B cell (primary cell): ENCODE data around the gene FBH1. TPM values are rescaled to one million over a fixed set of nuclear protein-coding genes. Genes with fewer than 3 reads are reported as not detected.

Experiments
- ATAC-seq: fragments of 200-7000 bp; cut with Tn5 transposase; one replicate; pipeline ENCODE4 v1.10.0; 2021; ENCODE audit warnings: low read depth, mild to moderate bottlenecking, moderate number of reproducible peaks, moderate library complexity
- CTCF ChIA-PET: fragments of 350-600 bp; sonication (Branson Sonifier 250); formaldehyde crosslinking; loops from one replicate; lab custom pipeline; 2021; ENCODE audit warnings: antibody characterized with exemption, inconsistent platforms; lab: Charles Lee
- POLR2A ChIA-PET: fragments of 350-600 bp; sonication (Branson Sonifier 250); formaldehyde crosslinking; loops from one replicate; lab custom pipeline; 2021; ENCODE audit warnings: antibody characterized with exemption; lab: Charles Lee
- DNase-seq: peaks from one replicate; pipeline ENCODE4 v3.0.0; 2013
- H2AFZ ChIP-seq: 2 replicates; pipeline ENCODE4 v1.6.1; 2012; ENCODE audit warnings: mild to moderate bottlenecking, low read depth, low read length; ENCODE audit not compliant: insufficient read depth, poor library complexity, severe bottlenecking
- H3K27ac ChIP-seq, 2 donors: 1 replicate in 1 of 2; 2 replicates in 1 of 2; pipeline ENCODE4 v1.5.1; 2012 to 2013; ENCODE audit warnings: low read length in 2 of 2, mild to moderate bottlenecking in 2 of 2, moderate library complexity in 1 of 2
- H3K27me3 ChIP-seq, 4 experiments: fragments of 200-600 bp in 1 of 4; sonication (generic) in 1 of 4; replicated peaks in 1 of 4; 1 replicate in 2 of 4; 2 replicates in 2 of 4; pipeline versions ENCODE4 v1.6.1 to v1.7.0; 2013 to 2016; ENCODE audit warnings: low read length in 3 of 4, mild to moderate bottlenecking in 2 of 4, mixed read lengths in 1 of 4, moderate library complexity in 1 of 4; ENCODE audit not compliant: insufficient read depth in 4 of 4, control insufficient read depth in 3 of 4; ENCODE audit errors: control extremely low read depth in 1 of 4
- H3K36me3 ChIP-seq, 2 experiments: replicated peaks in 1 of 2; 1 replicate in 1 of 2; 2 replicates in 1 of 2; pipeline versions ENCODE4 v1.6.1 to v1.7.1; 2013; ENCODE audit warnings: low read length in 1 of 2; ENCODE audit not compliant: insufficient read depth in 2 of 2, control insufficient read depth in 1 of 2; ENCODE audit errors: control extremely low read depth in 1 of 2, extremely low read depth in 1 of 2
- H3K4me1 ChIP-seq, 2 donors: fragments of 200-600 bp in 1 of 2; sonication (generic) in 1 of 2; 1 replicate in 1 of 2; 2 replicates in 1 of 2; pipeline versions ENCODE4 v1.5.1 to v1.6.1; 2013 to 2017; ENCODE audit warnings: low read length in 2 of 2; ENCODE audit not compliant: control insufficient read depth in 2 of 2, insufficient read depth in 2 of 2
- H3K4me2 ChIP-seq: replicated peaks from 2 replicates; pipeline ENCODE3; 2012; ENCODE audit warnings: mild to moderate bottlenecking, low read depth, low read length; ENCODE audit not compliant: poor library complexity, severe bottlenecking
- H3K4me3 ChIP-seq, 5 experiments: fragments of 200-600 bp in 1 of 5; sonication (generic) in 1 of 5; 1 replicate in 3 of 5; 2 replicates in 2 of 5; pipeline versions ENCODE4 v1.5.1 to v1.7.0; 2011 to 2016; ENCODE audit warnings: low read length in 4 of 5, mild to moderate bottlenecking in 4 of 5, low read depth in 2 of 5, control low read depth in 1 of 5, moderate library complexity in 1 of 5; ENCODE audit not compliant: insufficient read depth in 1 of 5; ENCODE audit errors: control extremely low read depth in 1 of 5, extremely low read depth in 1 of 5
- H3K79me2 ChIP-seq: fragments of 200-600 bp; sonication (generic); one replicate; pipeline ENCODE4 v1.6.0; 2016; ENCODE audit warnings: low read length; ENCODE audit not compliant: control insufficient read depth, insufficient read depth
- H3K9ac ChIP-seq: fragments of 200-600 bp; sonication (generic); 2 replicates; pipeline ENCODE4 v1.6.1; 2017; ENCODE audit warnings: mild to moderate bottlenecking, low read length, moderate library complexity
- H3K9me3 ChIP-seq, 3 donors: one replicate each; pipeline versions ENCODE4 v1.6.1 to v1.7.1; 2013; ENCODE audit warnings: low read length in 2 of 3; ENCODE audit not compliant: control insufficient read depth in 2 of 3, insufficient read depth in 1 of 3; ENCODE audit errors: control extremely low read depth in 1 of 3
- H4K20me1 ChIP-seq: 2 replicates; pipeline ENCODE4 v1.6.0; 2012; ENCODE audit warnings: mild to moderate bottlenecking, low read length; ENCODE audit not compliant: insufficient read depth, control insufficient read depth, poor library complexity, severe bottlenecking
- H3K27ac Mint-ChIP-seq: one replicate; pipeline ENCODE4 v1.8.0; 2021; ENCODE audit warnings: mixed read lengths
- H3K27me3 Mint-ChIP-seq: one replicate; pipeline ENCODE4 v1.8.0; 2021; ENCODE audit warnings: mixed read lengths
- H3K4me1 Mint-ChIP-seq: one replicate; pipeline ENCODE4 v1.8.0; 2021; ENCODE audit warnings: mixed read lengths
- H3K4me3 Mint-ChIP-seq: one replicate; pipeline ENCODE4 v1.8.0; 2021; ENCODE audit warnings: mixed read lengths
- H3K9me3 Mint-ChIP-seq: one replicate; pipeline ENCODE4 v1.8.0; 2022; ENCODE audit warnings: mixed read lengths; ENCODE audit not compliant: insufficient read depth
- EZH2 ChIP-seq: IDR thresholded peaks from 2 replicates; pipeline ENCODE4 v1.6.1; 2012; ENCODE audit warnings: borderline replicate concordance, low read depth, mild to moderate bottlenecking, moderate library complexity, low read length; ENCODE audit not compliant: insufficient read depth, poor library complexity, severe bottlenecking
- WGBS: methylation state at CpG from one replicate; pipeline ENCODE4 v1.1.5; 2013; ENCODE audit warnings: missing lambda C conversion rate; ENCODE audit not compliant: insufficient coverage; 5-methylcytosine and 5-hydroxymethylcytosine counted together
- intact Hi-C: fragments of 100-400 bp; cut with micrococcal nuclease; formaldehyde crosslinking; loops from one replicate; pipeline ENCODE4 v1.10.0; 2022
- polyA plus RNA-seq: library from polyadenylated mRNA; depleted of rRNA; stranded (reverse); fragments of >200 nt; gene quantifications from 2 replicates; pipeline ENCODE4 v1.2.3, GENCODE V29; 2012
- total RNA-seq, 2 donors: library from RNA; stranded (reverse); fragments of 120-200 nt in 1 of 2; gene quantifications; 1 replicate in 1 of 2; 2 replicates in 1 of 2; pipeline versions ENCODE4 v1.2.3 to v1.2.4, GENCODE V29; 2013 to 2022
- TF ChIP-seq, protein P1 (sequence below): fragments of 200-600 bp; IDR thresholded peaks from one replicate; pipeline ENCODE4 v1.8.0; 2022; ENCODE audit warnings: antibody characterized with exemption, mild to moderate bottlenecking

Gene FBH1
- total and polyA plus RNA-seq, 2 donors (not counting 1 experiment from before 2014, with no cell fraction given) = 86.4 to 129 TPM

DNA sequence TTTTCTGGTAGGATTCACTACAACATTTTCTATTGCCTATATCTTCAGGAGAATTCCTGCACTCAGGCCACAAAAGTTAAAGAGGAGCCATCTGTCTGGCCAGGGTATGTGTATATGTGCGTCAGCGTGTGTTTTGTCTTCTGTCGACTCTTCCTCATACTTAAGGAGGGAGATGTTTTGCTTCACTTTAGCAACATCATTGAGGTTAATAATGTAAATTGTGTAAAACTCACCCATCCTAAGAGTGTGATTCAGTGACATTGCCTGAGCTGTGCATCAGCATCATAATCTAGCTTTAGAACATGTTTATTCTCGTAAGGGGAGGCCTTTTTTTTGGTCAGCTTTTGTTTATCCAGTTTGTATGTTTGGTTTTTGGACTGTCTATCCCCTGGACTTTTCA lies 23.7 kb downstream of the FBH1 start:
- Mint-ChIP-seq H3K27ac (no peak overlapping the region), H3K4me3 (no peak overlapping the region), H3K9me3 (no peaks in the 10 kb centered on the region), H3K4me1 (no peaks in the 10 kb centered on the region), H3K27me3 (no peaks in the 10 kb centered on the region)
- no peak overlapping the region for H3K9ac ChIP-seq
- no peak for DNase-seq
- no peak overlapping the region for H3K4me2 ChIP-seq
- peaks cover 12% of the 10 kb centered on the region for H3K79me2 ChIP-seq
- ChIA-PET POLR2A (no interaction called here), CTCF (no interaction called here)
- WGBS = no CpG with 5 or more reads among the region's 4 CpGs
- H2AFZ ChIP-seq = no peak overlapping the region
- H3K27me3 ChIP-seq = no peaks in the 10 kb centered on the region
- intact Hi-C loops = no loop called here
- no peaks in the 10 kb centered on the region for H4K20me1 ChIP-seq
- no peak overlapping the region for H3K4me3 ChIP-seq
- TF ChIP-seq EZH2 = no peak
- TF ChIP-seq, protein P1, sequence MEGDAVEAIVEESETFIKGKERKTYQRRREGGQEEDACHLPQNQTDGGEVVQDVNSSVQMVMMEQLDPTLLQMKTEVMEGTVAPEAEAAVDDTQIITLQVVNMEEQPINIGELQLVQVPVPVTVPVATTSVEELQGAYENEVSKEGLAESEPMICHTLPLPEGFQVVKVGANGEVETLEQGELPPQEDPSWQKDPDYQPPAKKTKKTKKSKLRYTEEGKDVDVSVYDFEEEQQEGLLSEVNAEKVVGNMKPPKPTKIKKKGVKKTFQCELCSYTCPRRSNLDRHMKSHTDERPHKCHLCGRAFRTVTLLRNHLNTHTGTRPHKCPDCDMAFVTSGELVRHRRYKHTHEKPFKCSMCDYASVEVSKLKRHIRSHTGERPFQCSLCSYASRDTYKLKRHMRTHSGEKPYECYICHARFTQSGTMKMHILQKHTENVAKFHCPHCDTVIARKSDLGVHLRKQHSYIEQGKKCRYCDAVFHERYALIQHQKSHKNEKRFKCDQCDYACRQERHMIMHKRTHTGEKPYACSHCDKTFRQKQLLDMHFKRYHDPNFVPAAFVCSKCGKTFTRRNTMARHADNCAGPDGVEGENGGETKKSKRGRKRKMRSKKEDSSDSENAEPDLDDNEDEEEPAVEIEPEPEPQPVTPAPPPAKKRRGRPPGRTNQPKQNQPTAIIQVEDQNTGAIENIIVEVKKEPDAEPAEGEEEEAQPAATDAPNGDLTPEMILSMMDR = no peak
- H3K36me3 ChIP-seq = peaks cover 29 to 95% of the 10 kb centered on the region in 2 experiments
- no peak for ATAC-seq
- H3K9me3 ChIP-seq = no peaks in the 10 kb centered on the region
- no peak overlapping the region for H3K27ac ChIP-seq
- no peaks in the 10 kb centered on the region for H3K4me1 ChIP-seq

DNA sequence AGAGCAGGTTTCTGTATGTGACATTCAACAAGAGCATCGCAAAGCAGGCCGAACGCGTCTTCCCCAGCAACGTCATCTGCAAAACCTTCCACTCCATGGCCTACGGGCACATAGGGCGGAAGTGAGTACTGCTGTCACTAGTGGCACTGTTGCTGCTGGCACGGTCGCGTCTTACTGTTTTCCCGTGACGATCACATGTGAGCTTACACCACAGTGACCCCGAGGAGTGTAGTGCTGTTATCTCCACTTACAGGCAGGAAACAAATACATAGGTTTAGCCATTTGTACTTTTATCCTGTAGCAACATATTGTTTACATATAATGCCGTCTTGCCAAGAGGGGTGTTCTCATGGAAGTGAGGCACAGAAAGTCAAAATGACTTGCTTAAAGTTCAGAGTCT lies 25.4 kb downstream of the FBH1 start:
- TF ChIP-seq EZH2 = no peak
- TF ChIP-seq, protein P1 = no peak
- DNase-seq = no peak
- no peak overlapping the region for H3K27ac ChIP-seq
- H3K27ac Mint-ChIP-seq = no peak overlapping the region
- no peaks in the 10 kb centered on the region for H3K9me3 ChIP-seq
- H4K20me1 ChIP-seq = no peaks in the 10 kb centered on the region
- no peaks in the 10 kb centered on the region for H3K27me3 Mint-ChIP-seq
- no peaks in the 10 kb centered on the region for H3K9me3 Mint-ChIP-seq
- H3K27me3 ChIP-seq = no peaks in the 10 kb centered on the region
- WGBS = 98% methylated on average over 10 of the region's 14 CpGs
- intact Hi-C loops = no loop called here
- no peaks in the 10 kb centered on the region for H3K4me1 ChIP-seq
- H3K4me2 ChIP-seq = no peak overlapping the region
- no peak for ATAC-seq
- no peaks in the 10 kb centered on the region for H3K4me1 Mint-ChIP-seq
- H3K36me3 ChIP-seq = peaks cover 22 to 90% of the 10 kb centered on the region in 2 experiments
- no peak overlapping the region for H2AFZ ChIP-seq
- ChIA-PET CTCF (no interaction called here), POLR2A (no interaction called here)
- no peak overlapping the region for H3K9ac ChIP-seq
- no peak overlapping the region for H3K4me3 Mint-ChIP-seq
- no peak overlapping the region for H3K4me3 ChIP-seq
- H3K79me2 ChIP-seq = peaks cover 11% of the 10 kb centered on the region
